Measurements from ENCODE around the gene ZNF609. TPM values are rescaled to one million over a fixed set of nuclear protein-coding genes. Genes with fewer than 3 reads are reported as not detected.
A peak's percentile ranks its signal among the peaks of the same experiment; 100 is the strongest.

Gene ZNF609
- polyA plus RNA-seq, 3 donors: 1.3 to 13.2 (median 1.7) TPM

DNA sequence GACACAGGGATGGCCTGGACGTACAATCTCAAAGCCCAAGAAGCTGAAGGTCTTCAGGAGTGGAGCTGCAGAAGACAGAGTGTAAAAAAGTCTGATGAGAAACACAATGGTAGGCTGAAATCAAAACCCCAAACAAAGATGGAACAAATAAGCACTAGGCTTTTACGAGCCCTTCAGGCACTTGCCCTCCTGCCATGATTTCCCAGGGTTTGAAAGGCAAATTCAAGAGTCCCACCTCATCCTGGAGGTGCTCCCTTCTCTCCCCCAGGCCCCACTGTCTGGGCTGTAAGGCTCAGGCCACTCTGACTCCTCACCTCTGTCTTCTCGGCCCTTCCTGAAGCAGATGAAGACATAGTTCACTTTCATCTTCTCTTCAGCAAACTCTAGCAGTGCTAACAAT lies 228.4 kb downstream of the ZNF609 start:
- Mint-ChIP-seq H3K9me3 (no peaks in the 10 kb centered on the region), H3K27me3 (ENCODE audit: low read depth in 3 of 3) (no peaks in the 10 kb centered on the region), H3K4me1 (peaks cover 31% of the 10 kb centered on the region), H3K36me3 (peaks cover 66 to 86% of the 10 kb centered on the region in 2 donors), H3K4me3 (no peak overlapping the region), H3K27ac (peak overlapping the region in 6 of 7 donors; percentile 46 to 73 (median 54))
- Histone ChIP-seq H3K9me3 (replicated peaks in 1 of 2; ENCODE audit: control insufficient read depth in 1 of 2, insufficient read depth in 1 of 2, low read length in 2 of 2) (no peaks in the 10 kb centered on the region), H3K4me1 (ENCODE audit: control insufficient read depth in 1 of 2, insufficient read depth in 2 of 2, low read length in 2 of 2) (peaks cover 32 to 34% of the 10 kb centered on the region in 2 donors), H4K20me1 (ENCODE audit: insufficient read depth, low read length) (peaks cover 49% of the 10 kb centered on the region), H3K9ac (ENCODE audit: insufficient read depth, low read length, poor library complexity, severe bottlenecking) (no peak overlapping the region), H3K4me3 (replicated peaks in 1 of 3; ENCODE audit: low read depth in 2 of 3, low read length in 3 of 3) (no peak overlapping the region), H3K79me2 (ENCODE audit: insufficient read depth, low read length) (peaks cover 17% of the 10 kb centered on the region), H3K36me3 (replicated peaks in 1 of 2; ENCODE audit: control insufficient read depth in 1 of 2, insufficient read depth in 2 of 2, low read length in 2 of 2) (peaks cover 68 to 74% of the 10 kb centered on the region in 2 donors), H3K4me2 (replicated peaks; ENCODE audit: extremely low read depth, low read length, poor library complexity, severe bottlenecking) (no peak overlapping the region), H2AFZ (ENCODE audit: insufficient read depth, low read depth, low read length, poor library complexity, severe bottlenecking) (no peak overlapping the region), H3K27ac (ENCODE audit: low read depth in 1 of 2, low read length in 2 of 2) (peak overlapping the region in 1 of 2 donors; percentile 40), H3K27me3 (ENCODE audit: control insufficient read depth in 2 of 2, insufficient read depth in 2 of 2, low read length in 2 of 2) (no peaks in the 10 kb centered on the region)
- no peak for DNase-seq
- WGBS (ENCODE audit: insufficient coverage): 100% methylated on average over 3 of the region's 3 CpGs
- intact Hi-C loops (cut with micrococcal nuclease): no loop called here
- TF ChIP-seq, protein P1, sequence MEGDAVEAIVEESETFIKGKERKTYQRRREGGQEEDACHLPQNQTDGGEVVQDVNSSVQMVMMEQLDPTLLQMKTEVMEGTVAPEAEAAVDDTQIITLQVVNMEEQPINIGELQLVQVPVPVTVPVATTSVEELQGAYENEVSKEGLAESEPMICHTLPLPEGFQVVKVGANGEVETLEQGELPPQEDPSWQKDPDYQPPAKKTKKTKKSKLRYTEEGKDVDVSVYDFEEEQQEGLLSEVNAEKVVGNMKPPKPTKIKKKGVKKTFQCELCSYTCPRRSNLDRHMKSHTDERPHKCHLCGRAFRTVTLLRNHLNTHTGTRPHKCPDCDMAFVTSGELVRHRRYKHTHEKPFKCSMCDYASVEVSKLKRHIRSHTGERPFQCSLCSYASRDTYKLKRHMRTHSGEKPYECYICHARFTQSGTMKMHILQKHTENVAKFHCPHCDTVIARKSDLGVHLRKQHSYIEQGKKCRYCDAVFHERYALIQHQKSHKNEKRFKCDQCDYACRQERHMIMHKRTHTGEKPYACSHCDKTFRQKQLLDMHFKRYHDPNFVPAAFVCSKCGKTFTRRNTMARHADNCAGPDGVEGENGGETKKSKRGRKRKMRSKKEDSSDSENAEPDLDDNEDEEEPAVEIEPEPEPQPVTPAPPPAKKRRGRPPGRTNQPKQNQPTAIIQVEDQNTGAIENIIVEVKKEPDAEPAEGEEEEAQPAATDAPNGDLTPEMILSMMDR (IDR thresholded peaks at IDR 0.05): no peak

GRCh38 chr15:64690008-64690407 lies 229.6 kb downstream of the ZNF609 start:
- Histone ChIP-seq H3K79me2 (ENCODE audit: insufficient read depth, low read length) (peaks cover 29% of the 10 kb centered on the region), H3K27ac (ENCODE audit: low read depth in 1 of 2, low read length in 2 of 2) (peak overlapping the region in 1 of 2 donors; percentile 94), H3K4me2 (replicated peaks; ENCODE audit: extremely low read depth, low read length, poor library complexity, severe bottlenecking) (no peak overlapping the region), H3K9ac (ENCODE audit: insufficient read depth, low read length, poor library complexity, severe bottlenecking) (no peak overlapping the region), H3K4me1 (ENCODE audit: control insufficient read depth in 1 of 2, insufficient read depth in 2 of 2, low read length in 2 of 2) (peaks cover 44 to 46% of the 10 kb centered on the region in 2 donors), H4K20me1 (ENCODE audit: insufficient read depth, low read length) (peaks cover 38% of the 10 kb centered on the region), H2AFZ (ENCODE audit: insufficient read depth, low read depth, low read length, poor library complexity, severe bottlenecking) (no peak overlapping the region), H3K4me3 (replicated peaks in 1 of 3; ENCODE audit: low read depth in 2 of 3, low read length in 3 of 3) (no peak overlapping the region), H3K36me3 (replicated peaks in 1 of 2; ENCODE audit: control insufficient read depth in 1 of 2, insufficient read depth in 2 of 2, low read length in 2 of 2) (peaks cover 55 to 62% of the 10 kb centered on the region in 2 donors), H3K27me3 (ENCODE audit: control insufficient read depth in 2 of 2, insufficient read depth in 2 of 2, low read length in 2 of 2) (no peaks in the 10 kb centered on the region), H3K9me3 (replicated peaks in 1 of 2; ENCODE audit: control insufficient read depth in 1 of 2, insufficient read depth in 1 of 2, low read length in 2 of 2) (no peaks in the 10 kb centered on the region)
- no peak for DNase-seq
- no peaks in the 10 kb centered on the region for H3K9me3 Mint-ChIP-seq
- peaks cover 44% of the 10 kb centered on the region for H3K4me1 Mint-ChIP-seq
- H3K36me3 Mint-ChIP-seq: peaks cover 71 to 86% of the 10 kb centered on the region in 2 donors
- intact Hi-C loops (cut with micrococcal nuclease): loop anchor here in 1 of 2 donors (10.0 kb wide), 2 partner anchors 135 to 205 kb away; partner anchors contain the start of gene PIF1
- no peaks in the 10 kb centered on the region for H3K27me3 Mint-ChIP-seq (ENCODE audit: low read depth in 3 of 3)
- WGBS (ENCODE audit: insufficient coverage): no CpG with 5 or more reads among the region's 3 CpGs
- no peak overlapping the region for H3K4me3 Mint-ChIP-seq
- TF ChIP-seq, protein P1 (IDR thresholded peaks at IDR 0.05): no peak
- H3K27ac Mint-ChIP-seq: peak overlapping the region in 4 of 7 donors; percentile 16 to 81 (median 73)

All from CD14-positive monocyte (primary cell).